HG02840 (cell line): ENCODE results near the gene ENTPD3.

Experiments
- ATAC-seq: cut with Tn5 transposase; IDR thresholded peaks from one replicate; pipeline ENCODE4 v1.9.1; 2021; ENCODE audit warnings: mild to moderate bottlenecking, moderate library complexity, moderate number of reproducible peaks; ENCODE audit not compliant: unreplicated experiment, low FRiP score

Gene ENTPD3

GRCh38 chr3:40387001-40387894 is at the start of gene ENTPD3:
Gene ENTPD3, plus strand, starts transcription at chr3:40387184. Its CDS starts 874 bp downstream, at chr3:40388058.
- no peak for ATAC-seq

GRCh38 chr3:40339871-40340270 is 47.1 kb upstream of the ENTPD3 start:
- ATAC-seq: no peak

- no peak for ATAC-seq
Measured at GRCh38 chr3:40340541-40341170, 46.3 kb upstream of the ENTPD3 start.

GRCh38 chr3:40341671-40342070 is 45.3 kb upstream of the ENTPD3 start:
- no peak for ATAC-seq

- no peak for ATAC-seq
Measured at GRCh38 chr3:40350529-40350928, 36.5 kb upstream of the ENTPD3 start.

- no peak for ATAC-seq
Measured at GRCh38 chr3:40355410-40355809, 31.6 kb upstream of the ENTPD3 start.

GRCh38 chr3:40358454-40358853 is 28.5 kb upstream of the ENTPD3 start:
- ATAC-seq: no peak

GRCh38 chr3:40363674-40364073 is 23.3 kb upstream of the ENTPD3 start:
- no peak for ATAC-seq

GRCh38 chr3:40366203-40367162 is 20.5 kb upstream of the ENTPD3 start:
- ATAC-seq: no peak

GRCh38 chr3:40369716-40370115 is 17.3 kb upstream of the ENTPD3 start:
- ATAC-seq: no peak

- ATAC-seq: no peak
Measured at GRCh38 chr3:40377822-40378221, 9.2 kb upstream of the ENTPD3 start.

GRCh38 chr3:40379674-40380306 is 7.2 kb upstream of the ENTPD3 start:
- no peak for ATAC-seq

GRCh38 chr3:40381904-40382616 is 4.9 kb upstream of the ENTPD3 start:
- no peak for ATAC-seq

GRCh38 chr3:40382617-40382979 is 4.4 kb upstream of the ENTPD3 start:
- no peak for ATAC-seq

GRCh38 chr3:40386213-40386612 is 771 bp upstream of the ENTPD3 start:
- no peak for ATAC-seq

GRCh38 chr3:40387895-40388254 is 891 bp downstream of the ENTPD3 start:
- no peak for ATAC-seq

GRCh38 chr3:40396406-40396805 is 9.4 kb downstream of the ENTPD3 start:
- no peak for ATAC-seq

- ATAC-seq: no peak
Measured at GRCh38 chr3:40397129-40397528, 10.1 kb downstream of the ENTPD3 start.

GRCh38 chr3:40397912-40398311 is 10.9 kb downstream of the ENTPD3 start:
- no peak for ATAC-seq

- ATAC-seq: no peak
Measured at GRCh38 chr3:40398346-40398745, 11.4 kb downstream of the ENTPD3 start.
